Gastroesophageal sphincter (tissue), 4 donors: ENCODE measurements around the gene PLEKHA1. TPM values are rescaled to one million over a fixed set of nuclear protein-coding genes. Genes with fewer than 3 reads are reported as not detected.

Experiments used
- ATAC-seq: fragments of 150-250 bp; one replicate; pipeline ENCODE4 v1.9.1; 2016; ENCODE audit warnings: mild to moderate bottlenecking, moderate library complexity
- H3K27ac ChIP-seq, 4 donors: fragments of 200-600 bp; sonication (generic) in 3 of 4; 1 replicate in 3 of 4; 2 replicates in 1 of 4; pipeline ENCODE4 v1.5.1; 2016 to 2019
- H3K27me3 ChIP-seq: fragments of 200-600 bp; sonication (generic); one replicate; pipeline ENCODE4 v1.5.1; 2019
- H3K36me3 ChIP-seq, 2 donors: fragments of 200-600 bp; sonication (generic); one replicate each; pipeline ENCODE4 v1.5.1; 2019; ENCODE audit warnings: control low read depth in 1 of 2
- H3K4me1 ChIP-seq, 3 donors: fragments of 200-600 bp; sonication (generic); 1 replicate in 2 of 3; 2 replicates in 1 of 3; pipeline ENCODE4 v1.5.1; 2016 to 2019; ENCODE audit warnings: control low read depth in 2 of 3
- H3K4me3 ChIP-seq, 2 donors: fragments of 200-600 bp; sonication (generic); one replicate each; pipeline ENCODE4 v1.5.1; 2019; ENCODE audit warnings: mild to moderate bottlenecking in 1 of 2, moderate library complexity in 1 of 2
- H3K9me3 ChIP-seq, 3 donors: fragments of 200-600 bp; sonication (generic); one replicate each; pipeline ENCODE4 v1.5.1; 2017 to 2019; ENCODE audit warnings: control low read depth in 2 of 3
- CTCF ChIP-seq, 4 experiments: fragments of 200-600 bp in 2 of 4; fragments of 450-650 bp in 2 of 4; sonication (generic) in 1 of 4; IDR thresholded peaks; one replicate each; pipeline ENCODE4 v1.5.1; 2017 to 2019; ENCODE audit warnings: antibody characterized with exemption in 4 of 4, mild to moderate bottlenecking in 2 of 4, moderate library complexity in 2 of 4
- EP300 ChIP-seq: sonication (generic); formaldehyde crosslinking; IDR thresholded peaks from one replicate; pipeline ENCODE4 v1.6.1; 2017; ENCODE audit warnings: antibody characterized with exemption, mild to moderate bottlenecking
- POLR2A ChIP-seq, 2 donors: fragments of 450-650 bp; IDR thresholded peaks; one replicate each; pipeline ENCODE4 v1.6.1; 2017; ENCODE audit warnings: antibody characterized with exemption in 2 of 2, mild to moderate bottlenecking in 2 of 2, moderate library complexity in 1 of 2
- POLR2AphosphoS5 ChIP-seq: sonication (generic); formaldehyde crosslinking; IDR thresholded peaks from one replicate; pipeline ENCODE4 v1.6.1; 2017; ENCODE audit warnings: antibody characterized with exemption
- WGBS, 2 donors: methylation state at CpG; one replicate each; pipeline ENCODE4 v1.1.5; 2018; ENCODE audit warnings: low coverage in 1 of 2; 5-methylcytosine and 5-hydroxymethylcytosine counted together
- total RNA-seq, 4 donors: library from RNA; depleted of rRNA; stranded (reverse); fragments of >200 nt; gene quantifications; one replicate each; pipeline ENCODE4 v1.1.0, GENCODE V29; 2016

PLEKHA1 gene
- total RNA-seq, 4 donors from 2014 or later: 62.1 to 125 (median 93.8) TPM

GRCh38 chr10:122422266-122422989 lies 47.9 kb downstream of the PLEKHA1 start:
- H3K4me3 ChIP-seq: no peak overlapping the region
- ATAC-seq: no peak
- no peak for TF ChIP-seq POLR2AphosphoS5
- TF ChIP-seq POLR2A (IDR thresholded peaks at IDR 0.05): no peak
- TF ChIP-seq CTCF (IDR thresholded peaks at IDR 0.05): no peak
- TF ChIP-seq EP300: no peak
- H3K4me1 ChIP-seq: peaks cover 19 to 65% (median 19%) of the 10 kb centered on the region in 3 donors
- no peaks in the 10 kb centered on the region for H3K9me3 ChIP-seq
- WGBS, 2 donors: 56 to 61% methylated on average over 5 of the region's 5 CpGs
- H3K36me3 ChIP-seq: peaks cover 0 to 25% of the 10 kb centered on the region in 2 donors
- no peaks in the 10 kb centered on the region for H3K27me3 ChIP-seq
- peak overlapping the region in 3 of 4 donors; percentile 52 to 79 (median 77) for H3K27ac ChIP-seq

- no peak for ATAC-seq
- H3K27me3 ChIP-seq: no peaks in the 10 kb centered on the region
- TF ChIP-seq POLR2AphosphoS5: peak; percentile 82
- TF ChIP-seq CTCF (IDR thresholded peaks at IDR 0.05): no peak
- WGBS, 2 donors: 24 to 46% methylated on average over 2 of the region's 2 CpGs
- peaks cover 18 to 66% (median 19%) of the 10 kb centered on the region in 3 donors for H3K4me1 ChIP-seq
- H3K36me3 ChIP-seq: peaks cover 0 to 37% of the 10 kb centered on the region in 2 donors
- peak overlapping the region in 3 of 4 donors; percentile 24 to 77 (median 68) for H3K27ac ChIP-seq
- H3K9me3 ChIP-seq: no peaks in the 10 kb centered on the region
- no peak overlapping the region for H3K4me3 ChIP-seq
These were observed 49.6 kb downstream of the PLEKHA1 start for GRCh38 chr10:122424059-122424458.

GRCh38 chr10:122426829-122427228 lies 52.3 kb downstream of the PLEKHA1 start:
- TF ChIP-seq CTCF (IDR thresholded peaks at IDR 0.05) (no peak), POLR2A (IDR thresholded peaks at IDR 0.05) (no peak), POLR2AphosphoS5 (no peak), EP300 (no peak)
- no peak overlapping the region for H3K4me3 ChIP-seq
- ATAC-seq: no peak
- H3K36me3 ChIP-seq: peaks cover 0 to 56% of the 10 kb centered on the region in 2 donors
- peaks cover under 1 to 46% (median 4%) of the 10 kb centered on the region in 3 donors for H3K4me1 ChIP-seq
- H3K27ac ChIP-seq: no peak overlapping the region
- 83 to 93% methylated on average over 5 to 6 of the region's 6 CpGs for WGBS, 2 donors
- no peaks in the 10 kb centered on the region for H3K9me3 ChIP-seq
- H3K27me3 ChIP-seq: no peaks in the 10 kb centered on the region

GRCh38 chr10:122427280-122427679 lies 52.8 kb downstream of the PLEKHA1 start:
- H3K4me1 ChIP-seq: peaks cover 0 to 41% (median 3%) of the 10 kb centered on the region in 3 donors
- peaks cover 0 to 56% of the 10 kb centered on the region in 2 donors for H3K36me3 ChIP-seq
- H3K9me3 ChIP-seq: no peaks in the 10 kb centered on the region
- TF ChIP-seq POLR2A (IDR thresholded peaks at IDR 0.05) (no peak), CTCF (IDR thresholded peaks at IDR 0.05) (no peak), EP300 (no peak), POLR2AphosphoS5 (no peak)
- no peak overlapping the region for H3K4me3 ChIP-seq
- H3K27me3 ChIP-seq: no peaks in the 10 kb centered on the region
- H3K27ac ChIP-seq: no peak overlapping the region
- 80 to 88% methylated on average over 2 of the region's 2 CpGs for WGBS, 2 donors
- ATAC-seq: no peak

GRCh38 chr10:122435212-122435827 lies 60.8 kb downstream of the PLEKHA1 start:
- WGBS, 2 donors: 0 to 24% methylated on average over 2 to 3 of the region's 3 CpGs
- no peak for TF ChIP-seq POLR2A (IDR thresholded peaks at IDR 0.05)
- TF ChIP-seq CTCF (IDR thresholded peaks at IDR 0.05): peak; percentile 66 to 79 (median 76)
- no peak for TF ChIP-seq POLR2AphosphoS5
- TF ChIP-seq EP300: no peak
- no peak overlapping the region for H3K4me3 ChIP-seq
- no peaks in the 10 kb centered on the region for H3K27me3 ChIP-seq
- peaks cover 0 to 8% (median 0%) of the 10 kb centered on the region in 3 donors for H3K9me3 ChIP-seq
- H3K4me1 ChIP-seq: no peaks in the 10 kb centered on the region
- H3K27ac ChIP-seq: no peak overlapping the region
- no peak for ATAC-seq
- peaks cover 0 to 24% of the 10 kb centered on the region in 2 donors for H3K36me3 ChIP-seq
